Raji (cell line): ENCODE measurements around the gene SPTLC2.

Source experiments
- POLR2A ChIP-seq: IDR thresholded peaks from 2 replicates; pipeline ENCODE4 v1.6.1; 2011; ENCODE audit warnings: low read depth, low read length, control low read depth; ENCODE audit not compliant: insufficient read depth

The SPTLC2 gene

GRCh38 chr14:77509366-77509765, 107.1 kb downstream of the SPTLC2 start:
- TF ChIP-seq POLR2A: no peak

GRCh38 chr14:77508876-77509275, 107.6 kb downstream of the SPTLC2 start:
- TF ChIP-seq POLR2A: no peak

GRCh38 chr14:77508249-77508648, 108.2 kb downstream of the SPTLC2 start:
- TF ChIP-seq POLR2A: no peak

GRCh38 chr14:77507762-77508161, 108.7 kb downstream of the SPTLC2 start:
- no peak for TF ChIP-seq POLR2A

GRCh38 chr14:77505031-77505430, 111.4 kb downstream of the SPTLC2 start:
- TF ChIP-seq POLR2A: no peak

GRCh38 chr14:77503138-77503537, 113.3 kb downstream of the SPTLC2 start:
- no peak for TF ChIP-seq POLR2A

- TF ChIP-seq POLR2A: no peak
Observed at GRCh38 chr14:77502109-77502782, 114.2 kb downstream of the SPTLC2 start.

- no peak for TF ChIP-seq POLR2A
Observed at GRCh38 chr14:77498984-77499527, 117.4 kb downstream of the SPTLC2 start.

GRCh38 chr14:77498120-77498979, 118.1 kb downstream of the SPTLC2 start, which contains the start of gene ISM2:
ISM2 (minus strand) TSS chr14:77498816; CDS start chr14:77498793, 23 bp downstream.
- no peak for TF ChIP-seq POLR2A

GRCh38 chr14:77495334-77495733, 121.1 kb downstream of the SPTLC2 start:
- no peak for TF ChIP-seq POLR2A

- TF ChIP-seq POLR2A: no peak
Observed at GRCh38 chr14:77491056-77491455, 125.4 kb downstream of the SPTLC2 start.

- TF ChIP-seq POLR2A: no peak
Observed at GRCh38 chr14:77490347-77490986, 126.0 kb downstream of the SPTLC2 start.

- no peak for TF ChIP-seq POLR2A
Observed at GRCh38 chr14:77489041-77489440, 127.4 kb downstream of the SPTLC2 start.

- no peak for TF ChIP-seq POLR2A
Observed at GRCh38 chr14:77488558-77488957, 127.9 kb downstream of the SPTLC2 start.

GRCh38 chr14:77485901-77486678, 130.3 kb downstream of the SPTLC2 start:
- TF ChIP-seq POLR2A: no peak
